GM18909 (cell line): Measurements from ENCODE around the gene RSBN1.
"Not testable (repeated sequence)": the region's sequence is repeated elsewhere in the genome, so short reads cannot be mapped to it uniquely, and the experiment has no call there.

Experiments
- ATAC-seq: cut with Tn5 transposase; IDR thresholded peaks from one replicate; pipeline ENCODE4 v1.9.1; 2021; ENCODE audit warnings: mild to moderate bottlenecking; ENCODE audit not compliant: unreplicated experiment, poor library complexity

RSBN1 gene

DNA sequence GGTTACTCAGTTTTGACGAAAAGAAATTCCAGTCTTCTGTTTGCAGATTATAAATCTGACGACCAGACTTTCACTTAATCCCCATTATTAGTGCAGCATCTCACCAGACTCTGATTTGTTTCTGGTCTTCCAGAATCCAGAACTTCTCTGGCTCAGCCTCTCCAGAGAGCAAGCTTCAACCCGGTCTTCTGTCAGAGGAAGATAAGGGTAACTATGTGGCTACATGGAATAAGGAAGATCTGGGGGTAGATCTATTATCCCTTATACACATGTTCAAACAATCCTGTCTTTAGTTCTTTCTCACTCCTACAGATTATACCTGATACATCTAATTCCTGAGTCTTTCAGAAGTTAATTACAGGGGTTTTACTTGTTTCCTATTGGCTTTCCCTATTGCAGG is 62.9 kb downstream of the RSBN1 start:
- no peak for ATAC-seq

DNA sequence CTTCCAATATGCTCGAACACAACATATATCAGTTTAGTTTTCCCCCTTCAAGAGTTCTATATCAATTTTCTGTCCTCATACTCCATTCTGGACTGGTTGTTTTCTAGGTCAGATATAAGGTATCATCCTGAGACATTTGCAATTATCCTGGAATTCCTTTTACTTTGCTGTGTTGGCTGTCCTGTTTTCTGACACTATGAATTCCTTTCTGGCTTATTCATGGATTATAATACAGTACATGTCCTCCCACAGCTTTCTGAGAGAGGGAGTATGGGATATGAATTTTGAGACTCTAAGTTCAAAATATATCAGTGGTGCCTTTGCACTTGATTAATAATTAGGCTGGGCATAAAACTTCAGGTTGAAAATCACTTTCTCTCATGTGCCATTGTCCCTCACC is 64.9 kb downstream of the RSBN1 start:
- no peak for ATAC-seq

GRCh38 chr1:113745425-113745824 is 66.9 kb downstream of the RSBN1 start:
- ATAC-seq = no peak

- ATAC-seq = no peak
Measured at GRCh38 chr1:113744114-113744513, 68.2 kb downstream of the RSBN1 start.

DNA sequence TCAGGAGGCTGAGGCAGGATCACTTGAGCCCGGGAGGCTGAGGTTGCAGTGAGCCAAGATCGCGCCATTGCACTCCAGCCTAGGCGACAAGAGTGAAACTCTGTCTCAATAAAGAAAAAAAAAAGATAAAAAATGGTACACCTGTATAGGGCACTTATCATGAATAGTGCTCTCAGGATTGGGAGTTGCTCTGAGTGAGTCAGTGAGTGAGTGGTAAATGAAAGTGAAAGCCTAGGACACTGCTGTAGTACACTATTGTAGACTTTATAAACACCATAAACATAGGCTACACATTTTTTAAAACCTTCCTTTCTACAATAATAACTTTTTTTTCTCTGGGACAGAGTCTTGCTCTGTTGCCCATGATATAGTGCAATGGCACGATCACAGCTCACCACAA is 69.8 kb downstream of the RSBN1 start:
- peak; percentile 65 for ATAC-seq

- no peak for ATAC-seq
Measured at GRCh38 chr1:113734357-113735055, 77.8 kb downstream of the RSBN1 start.

- no peak for ATAC-seq
Measured at GRCh38 chr1:113732802-113733201, 79.5 kb downstream of the RSBN1 start.

GRCh38 chr1:113721010-113721409 is 91.3 kb downstream of the RSBN1 start:
- no peak for ATAC-seq

DNA sequence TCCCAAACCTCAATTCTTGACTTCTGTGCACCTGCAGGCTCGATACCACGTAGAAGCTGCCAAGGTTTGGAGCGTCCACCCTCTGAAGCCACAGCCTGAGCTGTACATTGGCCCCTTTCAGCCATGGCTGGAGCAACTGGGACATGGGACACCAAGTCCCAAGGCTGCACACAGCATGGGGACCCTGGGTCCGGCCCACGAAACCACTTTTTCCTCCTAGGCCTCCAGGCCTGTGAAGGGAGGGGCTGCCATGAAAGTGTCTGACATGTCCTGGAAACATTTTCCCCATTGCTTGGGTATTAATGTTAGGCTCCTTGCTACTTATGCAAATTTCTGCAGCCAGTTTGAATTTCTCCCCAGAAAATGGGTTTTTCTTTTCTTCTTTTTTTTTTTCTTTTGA is 93.7 kb downstream of the RSBN1 start:
- ATAC-seq = not testable (repeated sequence)

DNA sequence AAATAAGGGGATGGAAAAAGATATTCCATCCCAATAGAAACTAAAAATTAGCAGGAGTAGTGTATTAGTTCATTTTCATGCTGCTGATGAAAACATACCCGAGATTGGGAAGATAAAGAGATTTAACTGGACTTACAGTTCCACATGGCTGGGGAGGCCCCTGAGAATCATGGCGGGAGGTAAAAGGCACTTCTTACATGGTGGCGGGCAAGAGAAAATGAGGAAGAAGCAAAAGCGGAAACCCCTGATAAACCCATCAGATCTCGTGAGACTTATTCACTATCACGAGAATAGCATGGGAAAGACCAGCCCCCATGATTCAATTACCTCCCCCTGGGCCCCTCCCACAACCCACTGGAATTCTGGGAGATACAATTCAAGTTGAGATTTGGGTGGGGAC is 94.8 kb downstream of the RSBN1 start:
- ATAC-seq = not testable (repeated sequence)

GRCh38 chr1:113714606-113715269 is 97.5 kb downstream of the RSBN1 start:
- ATAC-seq = no peak
